Ovary (tissue), 9 donors: ENCODE results near the gene GTF2A1. TPM values are rescaled to one million over a fixed set of nuclear protein-coding genes. Genes with fewer than 3 reads are reported as not detected.

Source experiments
- DNase-seq, 5 donors: peaks; one replicate each; pipeline ENCODE4 v3.0.0-alpha.2; 2019 to 2020
- H3K27ac ChIP-seq, 2 donors: fragments of 200-600 bp; one replicate each; pipeline versions ENCODE4 v1.5.1 to v1.8.0; 2019 to 2022
- H3K27me3 ChIP-seq: fragments of 200-600 bp; one replicate; pipeline ENCODE4 v1.8.0; 2022
- H3K36me3 ChIP-seq: fragments of 200-600 bp; sonication (generic); one replicate; pipeline ENCODE4 v1.5.1; 2019
- H3K4me1 ChIP-seq: one replicate; pipeline ENCODE4 v1.8.1; 2013; ENCODE audit warnings: mild to moderate bottlenecking, moderate library complexity; ENCODE audit not compliant: insufficient read depth
- H3K4me3 ChIP-seq: fragments of 200-600 bp; sonication (generic); one replicate; pipeline ENCODE4 v1.5.1; 2017
- H3K9me3 ChIP-seq, 2 donors: fragments of 200-600 bp in 1 of 2; sonication (generic) in 1 of 2; one replicate each; pipeline versions ENCODE4 v1.5.1 to v1.8.1; 2013 to 2019; ENCODE audit warnings: mild to moderate bottlenecking in 1 of 2, moderate library complexity in 1 of 2
- CTCF ChIP-seq, 3 donors: fragments of 450-650 bp in 2 of 3; fragments of 200-600 bp in 1 of 3; IDR thresholded peaks; one replicate each; pipeline versions ENCODE4 v1.5.1 to v1.8.0; 2016 to 2022; ENCODE audit warnings: antibody characterized with exemption in 3 of 3, mild to moderate bottlenecking in 1 of 3
- EP300 ChIP-seq: sonication (generic); formaldehyde crosslinking; IDR thresholded peaks from one replicate; pipeline ENCODE4 v1.6.1; 2017; ENCODE audit warnings: antibody characterized with exemption
- POLR2A ChIP-seq: fragments of 450-650 bp; IDR thresholded peaks from one replicate; pipeline ENCODE4 v1.6.1; 2017; ENCODE audit warnings: antibody characterized with exemption, mild to moderate bottlenecking, moderate library complexity
- WGBS, 3 donors: extraction: QIAGEN DNeasy Blood & Tissue Kit in 1 of 3; methylation state at CpG; one replicate each; pipeline versions ENCODE4 v1.1.5 to v1.1.7; 2013 to 2017; 5-methylcytosine and 5-hydroxymethylcytosine counted together
- intact Hi-C, 4 donors: fragments of 100-400 bp; cut with DNase I; formaldehyde crosslinking; loops; one replicate each; pipeline versions ENCODE4 v1.11.0 to v1.15.1; 2022 to 2023
- polyA plus RNA-seq, 2 donors: library from polyadenylated mRNA; stranded (reverse); fragments of 200-250 nt in 1 of 2; fragments of 350-450 nt in 1 of 2; fragmentation: Illumina TruSeq in 1 of 2; extraction: RNeasy Lipid Tissue Mini Kit (QIAGEN cat#74804) in 1 of 2; gene quantifications; one replicate each; pipeline ENCODE4 v1.2.3, GENCODE V29; 2013 to 2014
- total RNA-seq, 7 donors: library from RNA; depleted of rRNA in 2 of 7; stranded (reverse); fragments of >200 nt in 2 of 7; fragmentation: NEBNext Ultra II Directional in 3 of 7; extraction: Animal tissue kit (Norgen Biotek cat#: 25700) in 3 of 7; gene quantifications; one replicate each; pipeline versions ENCODE4 v1.1.0 to v1.2.4, GENCODE V29; 2016 to 2023
- donor health status: DM: no; HTN: no; CAD: no; lungs with moderate emphysema.
- donor health status: DM: no; HTN: no; CAD: no.
- donor health status: Bipolar disorder and iron deficiency.
- donor health status: DM: yes; HTN: yes; CAD: no.
- donor health status: DM: no; HTN: no; CAD: no.
- donor health status: DM: yes; HTN: yes; CAD: no.

Gene GTF2A1
- total and polyA plus RNA-seq, 9 donors: 10.1 to 38.4 (median 27.8) TPM

- peak in 1 of 5 donors; percentile 25 for DNase-seq
- no peaks in the 10 kb centered on the region for H3K9me3 ChIP-seq
- no peaks in the 10 kb centered on the region for H3K27me3 ChIP-seq
- no peak for TF ChIP-seq EP300
- no peak for TF ChIP-seq CTCF (IDR thresholded peaks at IDR 0.05)
- TF ChIP-seq POLR2A: no peak
- no peaks in the 10 kb centered on the region for H3K36me3 ChIP-seq
- intact Hi-C loops: loop anchor here in 1 of 4 donors (10.0 kb wide), 1 partner anchor 209 kb away; the partner anchor contains the start of gene TSHR
- H3K4me3 ChIP-seq: no peak overlapping the region
- WGBS, 3 donors: 20 to 35% (median 30%) methylated on average over 1 of the region's 1 CpG
- H3K27ac ChIP-seq: no peak overlapping the region
- H3K4me1 ChIP-seq: no peaks in the 10 kb centered on the region
These were observed 56.5 kb downstream of the GTF2A1 start for GRCh38 chr14:81164167-81164774.

GRCh38 chr14:81162941-81163340 lies 57.8 kb downstream of the GTF2A1 start:
- H3K9me3 ChIP-seq: no peaks in the 10 kb centered on the region
- no peak for TF ChIP-seq EP300
- TF ChIP-seq CTCF (IDR thresholded peaks at IDR 0.05): no peak
- TF ChIP-seq POLR2A: no peak
- no peaks in the 10 kb centered on the region for H3K27me3 ChIP-seq
- DNase-seq: no peak
- WGBS, 3 donors: 87 to 94% (median 90%) methylated on average over 3 of the region's 3 CpGs
- no peak overlapping the region for H3K4me3 ChIP-seq
- no peaks in the 10 kb centered on the region for H3K36me3 ChIP-seq
- H3K27ac ChIP-seq: no peak overlapping the region
- no peaks in the 10 kb centered on the region for H3K4me1 ChIP-seq
- intact Hi-C loops: loop anchor here in 1 of 4 donors (10.0 kb wide), 1 partner anchor 208 kb away; the partner anchor contains the start of gene TSHR

- H3K9me3 ChIP-seq: no peaks in the 10 kb centered on the region
- no peaks in the 10 kb centered on the region for H3K4me1 ChIP-seq
- H3K4me3 ChIP-seq: no peak overlapping the region
- no peak for TF ChIP-seq EP300
- no peak for TF ChIP-seq POLR2A
- TF ChIP-seq CTCF (IDR thresholded peaks at IDR 0.05): no peak
- 30 to 43% (median 37%) methylated on average over 1 of the region's 1 CpG for WGBS, 3 donors
- no peak overlapping the region for H3K27ac ChIP-seq
- intact Hi-C loops: loop anchor here in 1 of 4 donors (10.0 kb wide), 1 partner anchor 207 kb away; the partner anchor contains the start of gene TSHR
- no peaks in the 10 kb centered on the region for H3K27me3 ChIP-seq
- DNase-seq: no peak
- H3K36me3 ChIP-seq: no peaks in the 10 kb centered on the region
These were observed 59.0 kb downstream of the GTF2A1 start for GRCh38 chr14:81161749-81162148.

GRCh38 chr14:81161088-81161487 lies 59.7 kb downstream of the GTF2A1 start:
- intact Hi-C loops: loop anchor here in 1 of 4 donors (10.0 kb wide), 1 partner anchor 206 kb away; the partner anchor contains the start of gene TSHR
- H3K4me1 ChIP-seq: no peaks in the 10 kb centered on the region
- DNase-seq: no peak
- H3K27me3 ChIP-seq: no peaks in the 10 kb centered on the region
- no peak overlapping the region for H3K27ac ChIP-seq
- TF ChIP-seq CTCF (IDR thresholded peaks at IDR 0.05) (no peak), EP300 (no peak), POLR2A (no peak)
- WGBS, 3 donors: 83 to 87% (median 84%) methylated on average over 7 of the region's 7 CpGs
- no peaks in the 10 kb centered on the region for H3K9me3 ChIP-seq
- no peaks in the 10 kb centered on the region for H3K36me3 ChIP-seq
- H3K4me3 ChIP-seq: no peak overlapping the region
